AG04449 (cell line): ENCODE data around the gene MDH2.
A peak's percentile ranks its signal among the peaks of the same experiment; 100 is the strongest.
"Not testable (repeated sequence)": the region's sequence is repeated elsewhere in the genome, so short reads cannot be mapped to it uniquely, and the experiment has no call there.

ENCODE experiments used
- CTCF ChIA-PET: fragments of 350-600 bp; formaldehyde crosslinking; extraction: SDS; loops from one replicate; lab custom pipeline; 2021; ENCODE audit warnings: antibody characterized with exemption; lab: Yijun Ruan, JAX
- POLR2A ChIA-PET: fragments of 400-600, 350-600 bp; formaldehyde crosslinking; extraction: SDS; loops from one replicate; lab custom pipeline; 2020; ENCODE audit warnings: antibody characterized with exemption, inconsistent platforms; lab: Yijun Ruan, JAX
- DNase-seq: peaks from one replicate; pipeline ENCODE4 v3.0.0-alpha.2; 2010; ENCODE audit warnings: low read depth, low spot score
- H3K4me3 ChIP-seq: 2 replicates; pipeline ENCODE4 v1.5.1; 2011; ENCODE audit warnings: low read depth, mild to moderate bottlenecking, control low read depth, low read length
- TF ChIP-seq, protein P1 (sequence below): IDR thresholded peaks from one replicate; pipeline ENCODE4 v1.5.1; 2011; ENCODE audit warnings: mild to moderate bottlenecking, moderate library complexity, low read length, control low read depth, inconsistent platforms; ENCODE audit not compliant: insufficient read depth; ENCODE audit errors: missing control alignments

The MDH2 gene

GRCh38 chr7:76020031-76020714 lies 27.7 kb upstream of the MDH2 start:
- TF ChIP-seq, protein P1, sequence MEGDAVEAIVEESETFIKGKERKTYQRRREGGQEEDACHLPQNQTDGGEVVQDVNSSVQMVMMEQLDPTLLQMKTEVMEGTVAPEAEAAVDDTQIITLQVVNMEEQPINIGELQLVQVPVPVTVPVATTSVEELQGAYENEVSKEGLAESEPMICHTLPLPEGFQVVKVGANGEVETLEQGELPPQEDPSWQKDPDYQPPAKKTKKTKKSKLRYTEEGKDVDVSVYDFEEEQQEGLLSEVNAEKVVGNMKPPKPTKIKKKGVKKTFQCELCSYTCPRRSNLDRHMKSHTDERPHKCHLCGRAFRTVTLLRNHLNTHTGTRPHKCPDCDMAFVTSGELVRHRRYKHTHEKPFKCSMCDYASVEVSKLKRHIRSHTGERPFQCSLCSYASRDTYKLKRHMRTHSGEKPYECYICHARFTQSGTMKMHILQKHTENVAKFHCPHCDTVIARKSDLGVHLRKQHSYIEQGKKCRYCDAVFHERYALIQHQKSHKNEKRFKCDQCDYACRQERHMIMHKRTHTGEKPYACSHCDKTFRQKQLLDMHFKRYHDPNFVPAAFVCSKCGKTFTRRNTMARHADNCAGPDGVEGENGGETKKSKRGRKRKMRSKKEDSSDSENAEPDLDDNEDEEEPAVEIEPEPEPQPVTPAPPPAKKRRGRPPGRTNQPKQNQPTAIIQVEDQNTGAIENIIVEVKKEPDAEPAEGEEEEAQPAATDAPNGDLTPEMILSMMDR = peak; percentile 84
- ChIA-PET POLR2A (interaction anchor here (0.5 to 1.6 kb wide), 8 partner anchors 17 to 281 kb away, joined by 3 to 5 read pairs (median 3); partner anchors contain the start of gene TMEM120A), CTCF (interaction anchor here (0.6 to 7.5 kb wide), 41 partner anchors 9 to 269 kb away, joined by 3 to 229 read pairs (median 5); partner anchors contain the start of genes CCL26 and RHBDD2)
- DNase-seq = no peak
- no peak overlapping the region for H3K4me3 ChIP-seq

- POLR2A ChIA-PET = no interaction called here
- no peak for DNase-seq
- CTCF ChIA-PET = interaction anchor here (2.0 to 7.5 kb wide), 5 partner anchors 11 to 153 kb away, joined by 7 to 229 read pairs (median 10); no protein-coding TSS in a partner anchor
- TF ChIP-seq, protein P1 = no peak
- H3K4me3 ChIP-seq = no peak overlapping the region
These were observed 25.7 kb upstream of the MDH2 start for GRCh38 chr7:76022026-76022780.

DNA sequence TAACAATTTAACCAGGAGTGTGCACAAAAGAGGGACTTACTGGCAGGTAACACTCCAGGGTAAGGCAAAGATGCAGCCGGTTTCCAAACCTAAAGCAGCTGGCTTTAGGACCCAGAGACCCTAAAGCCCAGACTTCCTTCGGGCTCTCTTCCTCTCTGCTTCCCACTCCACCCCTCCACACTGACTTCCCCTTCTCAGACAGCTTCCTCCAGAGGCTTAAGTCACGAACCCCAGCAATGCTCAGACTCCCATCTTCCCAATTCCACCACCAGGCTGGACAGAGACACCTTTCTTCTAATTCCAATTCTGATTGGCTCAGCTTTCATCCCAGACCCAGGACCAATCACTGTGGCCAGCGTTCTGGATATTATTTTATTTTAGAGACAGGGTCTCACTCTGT lies 24.9 kb upstream of the MDH2 start:
- no peak overlapping the region for H3K4me3 ChIP-seq
- DNase-seq = no peak
- CTCF ChIA-PET = interaction anchor here (7.5 kb wide), 1 partner anchor 154 kb away, joined by 229 read pairs; no protein-coding TSS in a partner anchor
- POLR2A ChIA-PET = no interaction called here
- TF ChIP-seq, protein P1 = no peak

- POLR2A ChIA-PET, H3K4me3 ChIP-seq, DNase-seq: not testable (repeated sequence)
- CTCF ChIA-PET = interaction anchor here (0.6 to 2.3 kb wide), 2 partner anchors 10 to 14 kb away, joined by 3 to 12 read pairs; no protein-coding TSS in a partner anchor
These were observed 18.2 kb upstream of the MDH2 start for GRCh38 chr7:76029682-76030081.

GRCh38 chr7:76031964-76032363 lies 15.9 kb upstream of the MDH2 start:
- TF ChIP-seq, protein P1 = no peak
- ChIA-PET CTCF (interaction anchor here (6.0 kb wide), 1 partner anchor 12 kb away, joined by 30 read pairs; no protein-coding TSS in a partner anchor), POLR2A (no interaction called here)
- DNase-seq = no peak
- H3K4me3 ChIP-seq = no peak overlapping the region

DNA sequence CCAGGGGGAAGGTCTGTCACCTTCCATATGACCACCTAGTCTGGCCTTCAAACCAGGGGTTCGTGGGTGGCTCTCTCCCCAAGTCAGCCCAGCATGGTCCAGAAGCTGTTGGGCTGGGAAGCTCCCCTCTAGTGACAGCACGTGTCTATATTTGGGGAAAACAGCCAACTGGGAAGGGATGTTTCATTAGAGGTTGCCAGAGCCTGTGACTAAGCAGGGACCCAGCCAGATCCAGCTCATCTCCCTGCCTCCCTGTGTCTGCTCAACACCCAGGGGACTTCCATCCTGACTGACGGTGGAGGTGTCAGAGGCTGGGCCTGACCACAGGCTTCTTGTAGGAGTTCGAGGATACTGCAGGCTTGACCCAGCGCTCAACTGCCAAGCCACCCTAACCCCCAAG lies 10.6 kb upstream of the MDH2 start:
- H3K4me3 ChIP-seq = no peak overlapping the region
- CTCF ChIA-PET = interaction anchor here (0.6 to 1.9 kb wide), 7 partner anchors 9 to 226 kb away, joined by 3 to 14 read pairs (median 3); partner anchors contain the start of gene RHBDD2
- POLR2A ChIA-PET = interaction anchor here (1.0 to 3.4 kb wide), 2 partner anchors 10 to 17 kb away, joined by 4 to 23 read pairs; partner anchors contain the start of genes MDH2 and STYXL1
- TF ChIP-seq, protein P1 = no peak
- DNase-seq = peak; percentile 67
